Left kidney (tissue), 8 donors: ENCODE results near the gene PUS7L. TPM values are rescaled to one million over a fixed set of nuclear protein-coding genes. Genes with fewer than 3 reads are reported as not detected.
A peak's percentile ranks its signal among the peaks of the same experiment; 100 is the strongest.
"Not testable (repeated sequence)": the region's sequence is repeated elsewhere in the genome, so short reads cannot be mapped to it uniquely, and the experiment has no call there.

ENCODE experiments used
- DNase-seq: peaks from one replicate; pipeline ENCODE4 v3.0.0-alpha.2; 2013
- long read RNA-seq, 8 donors: transcript quantifications; one replicate each; lab custom pipeline, GENCODE V29; 2026
- polyA plus RNA-seq: library from polyadenylated mRNA; unstranded; fragments of 120-200 nt; gene quantifications from one replicate; pipeline ENCODE4 v1.2.1, GENCODE V29; 2013; ENCODE audit not compliant: insufficient read length

PUS7L gene
- polyA plus RNA-seq: 18.5 TPM
- long read RNA-seq, donor 1: 0 reads
- long read RNA-seq, donor 2: 0 reads
- long read RNA-seq, donor 3, full-length matches to known transcripts: 1 of 1 reads
- long read RNA-seq, donor 3, partial matches to known transcripts: 0 of 1 reads
- long read RNA-seq, donor 3, other reads (novel, unspliced or antisense): 0 of 1 reads
- long read RNA-seq, donor 4: 0 reads
- long read RNA-seq, donor 5: 0 reads
- long read RNA-seq, donor 6: 0 reads
- long read RNA-seq, donor 7, partial matches to known transcripts: 0 of 1 reads
- long read RNA-seq, donor 7, other reads (novel, unspliced or antisense): 0 of 1 reads
- long read RNA-seq, donor 8, partial matches to known transcripts: 0 of 1 reads
- long read RNA-seq, donor 8, other reads (novel, unspliced or antisense): 0 of 1 reads

- DNase-seq: peak; percentile 98
Measured at GRCh38 chr12:43758728-43759563, at the start of gene PUS7L, which contains the start of gene IRAK4. Gene PUS7L (minus strand): TSS chr12:43758790. CDS start chr12:43755245, 3,545 bp downstream. Gene IRAK4 (plus strand): TSS chr12:43758951. CDS start chr12:43768112, 9,161 bp downstream.

- no peak for DNase-seq
Measured at GRCh38 chr12:43807386-43807785, 48.8 kb upstream of the PUS7L start.

GRCh38 chr12:43806737-43807072 lies 48.1 kb upstream of the PUS7L start:
- DNase-seq: no peak

GRCh38 chr12:43805860-43806736 lies 47.5 kb upstream of the PUS7L start, which contains the start of gene TWF1:
Gene TWF1 (minus strand): TSS chr12:43806317. CDS start chr12:43806245, 72 bp downstream.
- peak; percentile 83 for DNase-seq

GRCh38 chr12:43805149-43805859 lies 46.7 kb upstream of the PUS7L start:
- peak; percentile 25 for DNase-seq

GRCh38 chr12:43797561-43798217 lies 39.1 kb upstream of the PUS7L start:
- DNase-seq: no peak

GRCh38 chr12:43795716-43796280 lies 37.2 kb upstream of the PUS7L start:
- DNase-seq: no peak

GRCh38 chr12:43789941-43790340 lies 31.4 kb upstream of the PUS7L start:
- DNase-seq: no peak

GRCh38 chr12:43786899-43787693 lies 28.5 kb upstream of the PUS7L start:
- DNase-seq: no peak

- DNase-seq: peak; percentile 27
Measured at GRCh38 chr12:43776498-43776897, 17.9 kb upstream of the PUS7L start.

- no peak for DNase-seq
Measured at GRCh38 chr12:43766291-43766690, 7.7 kb upstream of the PUS7L start.

- no peak for DNase-seq
Measured at GRCh38 chr12:43764528-43764927, 5.9 kb upstream of the PUS7L start.

- no peak for DNase-seq
Measured at GRCh38 chr12:43763769-43764168, 5.2 kb upstream of the PUS7L start.

GRCh38 chr12:43762596-43762995 lies 4.0 kb upstream of the PUS7L start:
- no peak for DNase-seq

GRCh38 chr12:43761500-43761899 lies 2.9 kb upstream of the PUS7L start:
- no peak for DNase-seq

GRCh38 chr12:43760396-43760795 lies 1.8 kb upstream of the PUS7L start:
- no peak for DNase-seq

- DNase-seq: peak; percentile 29
Measured at GRCh38 chr12:43758247-43758727, 303 bp downstream of the PUS7L start.

- DNase-seq: no peak
Measured at GRCh38 chr12:43754015-43754414, 4.6 kb downstream of the PUS7L start.

- not testable (repeated sequence) for DNase-seq
Measured at GRCh38 chr12:43751360-43751759, 7.2 kb downstream of the PUS7L start.
